NCI-H524 (cell line): ENCODE results near the gene RNF157.

ENCODE experiments used
- DNase-seq, 2 experiments: peaks; one replicate each; lab custom pipeline; 2025; lab: John Stamatoyannopoulos, UW

Gene RNF157

DNA sequence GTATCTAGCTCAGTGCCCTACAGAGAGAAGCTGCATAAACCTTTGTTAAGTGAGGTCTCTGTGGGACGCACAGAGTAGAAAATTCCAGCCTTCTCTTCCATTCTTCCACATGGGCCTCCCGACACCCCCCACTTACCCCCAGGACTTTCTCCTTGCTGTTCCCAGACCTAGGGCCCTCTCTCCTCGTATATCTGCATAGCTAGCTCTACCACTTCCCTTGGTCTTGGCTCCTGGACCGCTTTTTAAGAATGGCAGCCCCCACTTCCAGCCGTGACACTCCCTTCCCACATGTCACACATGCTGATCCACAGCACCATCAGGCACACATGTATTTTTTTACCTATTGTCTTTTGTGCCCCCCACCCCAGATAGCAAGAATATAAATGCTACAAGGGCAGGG is 82.5 kb downstream of the RNF157 start:
- no peak for DNase-seq

DNA sequence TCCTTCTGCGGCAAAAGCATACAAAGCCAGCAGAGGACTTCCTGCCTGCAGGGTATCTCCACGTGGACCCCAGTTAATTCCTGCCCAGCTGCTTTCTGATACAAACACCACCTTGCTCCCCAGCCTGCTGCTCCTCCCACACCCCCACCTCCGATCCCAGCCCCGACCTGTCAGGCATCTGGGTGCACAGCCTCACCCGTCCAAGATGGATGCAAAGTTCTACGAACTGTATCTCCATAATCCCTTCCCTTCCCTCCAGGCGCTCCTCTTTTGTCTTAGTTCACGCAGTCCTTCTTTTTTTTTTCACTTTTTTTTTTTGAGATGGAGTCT is 83.7 kb downstream of the RNF157 start:
- peak in 1 of 2 experiments; percentile 31 for DNase-seq

DNA sequence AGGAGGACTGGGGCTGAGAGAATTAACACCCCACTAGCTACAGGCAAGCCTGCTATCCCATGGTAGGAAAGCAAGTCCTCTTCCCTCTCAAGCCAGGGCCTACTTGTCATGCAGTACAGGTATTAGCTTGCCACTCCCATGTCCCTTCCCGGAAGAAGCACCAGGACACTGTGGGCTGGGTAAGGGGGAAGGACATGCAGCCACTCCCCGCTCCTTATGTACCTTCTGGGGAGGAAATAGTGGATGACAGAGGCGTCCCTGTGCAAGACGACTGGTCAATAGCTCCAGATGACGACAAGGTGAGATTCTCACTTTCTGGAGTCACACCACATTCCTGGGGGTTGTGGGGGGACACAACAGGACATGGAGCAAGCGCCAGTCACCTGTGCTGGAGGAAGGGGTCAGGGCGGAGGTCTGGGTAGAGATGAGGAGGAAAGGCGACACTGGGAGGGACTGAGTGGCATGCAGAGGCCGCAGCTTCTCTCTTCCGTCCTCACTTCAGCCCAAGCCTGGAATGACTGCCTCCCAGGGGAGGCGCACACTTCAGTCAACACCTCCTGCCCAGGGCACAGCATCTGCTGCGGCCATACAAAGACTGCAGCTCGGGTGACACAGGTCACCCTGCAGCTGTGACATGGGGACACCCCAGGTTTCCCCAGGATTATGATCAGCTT is 84.2 kb downstream of the RNF157 start:
- DNase-seq: peak in 1 of 2 experiments; percentile 80

DNA sequence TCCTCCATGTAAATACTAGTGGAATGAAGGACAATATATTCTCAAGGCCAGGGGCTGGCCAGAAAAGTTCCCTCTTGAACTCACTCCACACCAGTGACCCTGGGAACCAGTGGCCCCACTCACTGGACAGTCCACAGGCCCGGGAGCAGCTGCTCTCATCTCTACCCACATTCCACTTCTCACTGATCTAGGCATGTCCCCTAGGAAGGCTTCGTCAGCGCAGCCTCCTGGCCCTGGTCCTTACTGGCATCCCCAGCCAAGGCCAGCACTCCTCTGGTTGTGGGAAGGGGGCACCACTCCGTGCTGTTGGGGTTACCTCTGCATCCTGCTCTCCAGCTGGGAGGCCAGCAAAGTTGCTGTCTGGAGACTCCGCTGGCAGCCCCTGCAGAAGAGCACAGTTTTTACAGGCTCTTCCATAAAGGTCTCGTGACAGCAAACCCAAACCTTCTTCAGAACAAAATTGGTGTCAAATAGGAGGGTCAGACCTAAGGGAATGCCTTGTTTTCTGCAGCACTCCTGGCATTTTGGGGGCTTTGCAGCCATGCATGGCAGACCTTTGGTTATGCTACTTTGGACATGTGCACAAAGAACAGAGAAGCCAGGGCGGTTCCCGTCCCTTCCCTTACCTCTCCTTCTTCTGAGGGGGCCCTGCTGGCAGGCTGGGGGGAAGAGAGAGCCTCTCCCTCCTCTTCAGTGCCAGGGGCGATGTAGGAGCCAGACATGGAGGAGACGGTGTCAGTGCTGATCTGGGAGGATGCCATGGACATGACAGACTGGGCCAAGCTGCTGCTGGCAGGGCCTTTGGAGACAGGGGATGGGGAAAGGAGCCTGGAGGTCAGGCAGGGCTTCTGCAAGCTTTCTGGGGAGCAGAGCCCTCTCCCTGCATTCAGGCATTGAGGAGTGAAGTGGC is 85.1 kb downstream of the RNF157 start:
- no peak for DNase-seq

DNA sequence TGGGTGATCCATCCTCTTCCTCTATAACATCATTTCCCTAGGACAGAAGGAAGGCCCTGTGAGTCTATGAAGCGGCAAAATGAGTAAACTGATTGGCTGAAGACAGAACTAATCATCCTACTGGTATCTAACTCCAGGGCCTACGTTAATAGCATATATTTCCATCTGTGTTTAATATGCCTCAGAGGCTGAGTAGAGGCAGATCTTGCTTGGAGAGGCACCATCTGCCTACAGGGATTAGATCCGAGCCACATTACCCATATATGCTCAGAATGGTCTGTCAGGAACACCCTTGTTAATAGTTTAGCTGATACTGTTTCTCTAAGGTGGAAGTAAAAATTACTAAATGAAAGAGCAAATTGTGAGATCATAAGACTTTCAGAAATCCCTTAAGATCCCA is 86.0 kb downstream of the RNF157 start:
- DNase-seq: peak; percentile 88 to 97

DNA sequence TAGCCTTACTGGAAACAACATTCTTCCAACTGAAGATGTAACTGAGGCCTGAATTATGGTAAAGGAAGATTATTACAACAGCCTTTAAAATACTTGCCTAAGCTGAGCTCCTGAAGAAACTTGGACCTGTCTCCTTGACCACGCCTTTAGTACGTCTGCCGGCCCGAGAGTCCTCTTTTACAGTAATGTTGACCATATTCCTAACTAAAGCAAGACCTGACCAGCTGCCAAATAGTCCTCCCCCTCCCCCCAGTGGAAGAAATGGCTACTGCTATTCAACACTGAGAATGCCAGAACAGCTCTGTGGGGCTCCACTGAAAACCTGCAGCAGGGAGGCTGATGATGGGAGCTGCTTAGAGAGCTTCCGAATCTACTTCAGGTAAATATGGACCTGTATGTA is 86.7 kb downstream of the RNF157 start:
- DNase-seq: peak in 1 of 2 experiments; percentile 24

DNA sequence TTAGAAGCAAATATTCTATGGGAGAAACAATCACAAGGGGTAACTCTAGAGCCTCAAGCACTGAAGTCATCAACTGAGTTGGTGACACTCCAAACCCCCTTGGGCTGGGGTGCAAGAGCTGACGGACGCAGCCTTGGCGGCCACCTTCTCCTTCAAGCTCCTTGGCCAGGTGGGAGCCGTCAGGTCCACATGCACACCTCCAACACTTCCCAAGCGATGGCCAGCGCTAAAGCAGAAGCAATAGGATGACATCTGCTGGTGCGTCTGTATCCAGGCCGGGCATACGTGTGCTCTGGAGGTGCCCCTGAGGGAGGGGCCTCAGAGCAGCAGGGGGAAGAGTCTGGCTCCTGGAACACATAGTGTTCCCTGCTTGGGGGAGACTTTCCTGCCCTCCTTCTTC is 87.1 kb downstream of the RNF157 start:
- DNase-seq: no peak

DNA sequence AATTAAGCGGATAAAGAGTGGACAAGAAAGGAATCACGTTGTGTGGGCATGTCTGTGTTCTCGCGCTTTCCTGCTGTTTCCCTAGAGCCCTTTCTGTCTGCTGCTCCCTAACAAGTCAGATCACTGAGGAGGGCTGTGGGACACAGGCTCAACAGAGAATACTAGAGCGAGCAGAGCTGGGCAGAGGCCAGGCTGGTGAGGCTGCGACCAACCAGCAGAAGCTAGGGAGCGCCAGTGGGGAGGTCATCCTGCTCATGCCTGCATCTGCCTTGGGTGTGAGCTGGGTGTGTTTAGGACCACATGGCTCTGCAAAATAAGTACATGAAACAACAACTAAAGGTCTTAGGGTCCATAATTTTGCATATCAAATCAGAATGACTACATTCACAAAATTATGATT is 87.7 kb downstream of the RNF157 start:
- DNase-seq: no peak

DNA sequence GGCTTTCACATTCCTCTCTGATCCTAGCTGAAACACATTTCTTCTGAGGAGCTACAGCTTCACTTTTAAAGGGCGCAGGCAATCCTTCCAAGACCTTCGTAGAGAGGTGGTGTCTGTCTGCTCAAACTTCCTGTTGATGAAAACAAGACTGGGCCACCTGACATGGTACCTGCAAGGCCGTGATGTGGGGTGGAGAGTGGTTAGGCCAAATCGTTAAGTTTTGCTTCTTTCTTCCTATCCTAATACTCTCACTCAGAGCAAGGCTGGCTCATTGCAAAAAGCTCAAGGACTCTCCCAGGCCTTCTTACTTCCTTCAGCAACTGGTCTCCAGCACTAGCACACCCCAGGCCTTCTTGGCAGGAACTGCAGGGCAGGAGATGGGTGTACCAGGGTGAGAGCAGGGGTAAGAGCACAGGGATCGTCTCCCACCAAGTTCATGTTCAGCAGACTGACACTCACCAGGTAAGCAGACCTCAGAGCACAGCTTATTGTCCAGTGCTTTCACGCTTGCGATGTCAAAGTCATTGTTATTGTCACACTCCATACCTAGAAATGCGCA is 88.3 kb downstream of the RNF157 start:
- DNase-seq: no peak

DNA sequence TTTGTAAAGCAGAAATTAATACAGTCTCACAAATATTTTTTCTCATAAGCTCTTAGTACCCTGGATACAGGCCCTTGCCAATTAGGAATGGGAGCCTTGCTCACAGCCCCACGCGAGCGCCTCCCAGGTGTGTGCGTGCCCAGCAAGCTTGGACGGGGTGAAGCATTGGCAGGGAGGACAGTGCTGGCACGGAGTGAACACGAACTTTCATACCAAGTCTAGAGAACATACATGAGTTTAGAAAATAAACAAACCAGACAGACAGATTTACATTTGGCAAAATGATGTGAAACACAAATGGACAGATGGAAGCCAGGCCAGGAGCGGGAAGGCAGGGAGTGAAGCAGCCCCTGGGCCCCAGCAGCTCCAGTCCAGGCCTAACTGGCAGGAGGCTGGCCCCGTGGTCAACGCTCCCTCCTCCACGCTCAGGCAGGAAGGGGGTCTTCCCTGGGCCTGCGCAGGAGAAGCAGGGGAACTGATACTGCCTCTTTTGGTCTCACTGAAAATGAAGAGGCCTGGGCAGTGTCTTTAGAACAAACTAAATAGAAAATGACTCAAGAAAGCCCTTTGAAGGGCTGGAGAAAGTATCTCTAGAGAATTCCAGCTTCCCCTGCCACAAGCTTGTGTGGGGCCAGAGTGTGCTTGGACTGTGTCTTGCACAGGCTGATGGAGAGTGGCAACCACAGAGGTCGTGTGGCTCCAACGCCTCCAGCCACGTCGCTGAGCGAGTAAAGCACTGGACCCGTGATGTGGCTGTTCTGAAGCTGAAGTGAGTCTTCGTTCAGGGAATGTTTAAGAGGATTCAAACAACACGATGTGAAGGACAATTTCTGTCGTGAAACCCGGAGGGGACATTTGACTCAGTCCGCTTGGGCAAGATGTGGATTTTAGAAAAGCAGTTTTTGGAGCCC is 89.3 kb downstream of the RNF157 start:
- no peak for DNase-seq

DNA sequence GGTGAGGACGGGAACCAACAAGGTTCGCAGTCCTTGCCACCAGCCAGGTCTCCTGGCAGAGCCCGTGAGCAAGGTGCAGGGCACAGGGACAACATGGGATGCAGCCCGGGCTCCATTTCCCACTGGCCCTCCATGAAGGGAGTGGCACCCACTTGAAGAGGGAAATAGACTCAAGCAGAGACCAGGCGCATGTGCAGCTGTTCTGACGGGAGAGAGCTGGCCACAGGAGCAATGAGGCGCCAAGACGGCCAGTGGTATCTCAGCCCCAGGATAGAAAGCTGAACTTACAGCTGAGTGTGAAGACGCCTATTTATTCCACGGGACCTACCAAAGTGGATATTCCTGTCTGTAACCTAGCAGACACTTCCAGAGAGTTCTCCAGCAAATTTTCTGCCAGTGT is 91.1 kb downstream of the RNF157 start:
- no peak for DNase-seq

DNA sequence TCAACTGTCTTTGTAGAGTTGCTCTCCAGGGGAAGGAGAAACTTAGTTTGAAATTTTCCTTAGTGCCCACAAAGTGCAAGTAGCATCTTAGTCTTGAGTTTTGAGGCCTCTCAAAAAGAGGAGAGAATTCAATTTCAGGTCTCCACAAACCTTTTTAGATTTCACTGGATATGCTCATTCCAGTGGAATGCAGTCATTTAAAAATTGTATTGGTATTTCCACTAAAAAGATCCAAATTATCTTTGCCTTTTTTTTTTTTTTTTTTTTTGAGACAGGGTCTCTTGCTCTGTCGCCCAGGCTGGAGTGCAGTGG is 92.3 kb downstream of the RNF157 start:
- no peak for DNase-seq

DNA sequence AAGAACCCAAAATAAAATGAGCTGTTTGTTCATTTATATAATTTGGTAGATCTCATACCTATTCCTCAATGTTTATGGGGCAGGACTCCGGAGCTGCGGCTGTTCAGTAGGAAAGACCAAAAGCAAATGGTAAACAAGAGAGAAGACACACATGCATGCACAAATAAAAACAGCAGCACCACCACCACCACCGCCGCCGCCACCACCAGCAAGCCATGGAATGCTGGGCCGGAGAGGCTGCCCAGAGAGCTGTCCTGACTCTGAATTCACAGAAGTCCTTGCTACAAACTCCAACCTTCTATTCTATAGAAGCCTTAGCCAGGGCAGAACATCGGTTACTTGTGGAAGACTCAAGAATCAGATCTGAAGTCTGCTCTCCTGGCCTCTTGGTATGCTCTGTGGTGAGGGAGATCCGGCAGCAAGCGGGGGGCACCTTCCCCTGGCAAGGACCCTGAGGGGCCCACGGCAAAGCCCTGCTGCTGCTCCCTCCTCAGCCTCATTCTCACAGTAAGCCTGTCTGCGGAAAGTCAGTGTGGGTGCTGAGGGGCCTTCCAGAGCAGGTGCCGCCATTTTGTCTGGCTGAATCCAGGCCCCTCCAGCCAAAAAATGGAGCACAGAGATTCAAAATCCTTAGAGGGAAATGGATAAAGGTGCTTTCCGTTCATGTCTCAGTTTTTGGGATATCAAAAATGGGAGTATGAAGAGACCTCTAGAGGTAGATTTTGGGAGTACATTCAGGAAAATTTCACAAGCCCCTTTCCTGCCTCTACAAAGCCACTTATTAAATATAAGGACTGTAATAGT is 92.9 kb downstream of the RNF157 start:
- DNase-seq: peak; percentile 24 to 54

DNA sequence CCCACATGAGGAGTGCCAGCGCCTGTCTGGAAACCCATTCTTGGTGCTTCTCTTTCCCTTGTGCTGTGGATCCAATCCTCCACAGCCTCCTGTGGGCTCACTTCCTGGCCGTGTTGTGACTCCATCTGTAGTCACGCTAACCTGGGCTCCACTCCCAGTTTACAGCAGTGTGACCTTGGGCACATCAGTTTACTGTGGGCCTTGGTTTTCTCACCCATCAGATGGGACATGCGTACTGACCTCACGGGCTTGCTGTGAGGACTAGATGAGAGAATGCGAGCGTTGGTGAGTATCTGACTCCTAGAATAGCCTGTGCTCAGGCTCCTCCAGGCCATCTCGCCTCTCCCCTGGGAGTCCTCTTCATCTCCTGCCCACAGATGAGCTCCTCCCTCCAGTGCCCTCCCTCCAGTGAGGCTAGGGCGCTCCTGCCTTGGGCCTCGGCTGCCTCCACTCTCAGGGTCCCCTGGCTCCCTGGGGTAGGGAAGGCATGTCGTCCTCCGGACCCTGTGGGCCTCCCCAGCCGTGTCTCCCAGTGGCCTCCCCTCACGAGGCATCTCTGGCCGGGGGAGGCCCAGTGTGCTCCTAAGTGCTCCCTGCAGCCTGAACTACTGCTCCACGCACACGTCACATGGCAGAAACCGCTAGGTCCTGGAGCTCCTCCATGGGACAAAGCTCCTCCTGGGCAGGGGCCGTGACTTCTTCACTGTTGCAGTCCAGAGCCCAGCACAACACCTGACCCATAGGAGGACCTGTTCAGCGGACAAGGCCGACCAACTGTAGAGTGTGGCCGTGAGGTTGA is 94.0 kb downstream of the RNF157 start:
- DNase-seq: no peak

DNA sequence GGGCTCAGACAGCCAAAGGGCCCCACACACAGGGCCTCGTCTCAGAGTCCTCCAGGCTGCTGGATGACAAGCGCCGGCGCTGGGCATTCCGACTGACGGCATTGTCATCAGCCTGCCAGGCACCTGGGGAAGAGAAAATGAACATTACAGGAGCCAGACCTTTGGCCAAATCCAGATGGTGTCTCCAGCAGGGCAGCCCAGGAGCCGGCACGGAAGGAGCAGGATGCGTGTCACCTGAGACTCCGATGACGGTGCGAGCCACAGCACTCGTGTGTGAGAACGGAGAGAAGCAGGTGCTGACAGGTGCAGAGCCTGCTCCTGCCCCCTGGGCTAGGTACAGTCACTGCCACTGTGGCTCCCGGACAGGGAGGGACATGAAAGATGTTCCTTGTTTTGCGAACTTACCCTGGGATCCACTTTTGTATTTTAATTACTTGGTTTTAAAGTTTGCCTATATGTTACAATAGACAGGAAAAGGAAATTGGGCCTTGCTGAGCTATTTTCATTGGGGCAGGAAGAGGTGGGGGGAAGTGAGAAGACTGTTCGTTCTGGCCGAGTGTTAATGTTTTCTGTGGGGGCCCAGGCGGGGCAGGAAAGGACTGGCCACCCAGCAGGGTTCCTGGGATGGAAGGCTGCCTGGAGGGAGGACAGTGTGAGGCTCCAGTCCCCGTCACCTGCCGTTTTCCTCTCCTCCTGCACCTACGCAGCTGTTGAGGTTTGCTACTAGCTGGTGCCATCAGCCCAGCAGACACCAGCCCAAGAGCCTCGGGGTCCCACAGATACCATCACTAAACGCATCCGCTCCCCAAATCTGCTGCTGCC is 94.9 kb downstream of the RNF157 start:
- DNase-seq: no peak

DNA sequence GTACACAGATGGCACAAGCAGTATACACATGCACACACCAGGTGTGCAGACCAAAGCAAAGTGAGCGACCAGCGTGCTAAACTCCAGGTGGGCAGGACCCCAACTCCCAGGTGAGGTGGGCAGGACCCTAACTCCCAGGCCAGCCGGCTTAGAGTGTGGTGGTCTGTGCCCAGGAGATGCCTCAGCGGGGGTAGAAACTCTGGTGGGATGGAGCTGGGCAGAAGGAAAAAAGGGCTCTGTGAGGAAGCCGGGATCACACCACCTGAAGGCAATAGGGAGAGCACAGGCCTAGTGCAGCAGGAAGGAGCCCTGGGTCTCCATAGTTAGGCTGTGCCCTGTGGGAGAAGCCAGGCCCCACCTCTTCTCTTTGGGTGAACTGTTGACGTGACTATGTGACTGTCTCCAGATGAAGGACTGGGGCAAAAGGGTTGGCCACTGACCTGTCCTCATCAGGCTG is 97.7 kb downstream of the RNF157 start:
- DNase-seq: no peak

DNA sequence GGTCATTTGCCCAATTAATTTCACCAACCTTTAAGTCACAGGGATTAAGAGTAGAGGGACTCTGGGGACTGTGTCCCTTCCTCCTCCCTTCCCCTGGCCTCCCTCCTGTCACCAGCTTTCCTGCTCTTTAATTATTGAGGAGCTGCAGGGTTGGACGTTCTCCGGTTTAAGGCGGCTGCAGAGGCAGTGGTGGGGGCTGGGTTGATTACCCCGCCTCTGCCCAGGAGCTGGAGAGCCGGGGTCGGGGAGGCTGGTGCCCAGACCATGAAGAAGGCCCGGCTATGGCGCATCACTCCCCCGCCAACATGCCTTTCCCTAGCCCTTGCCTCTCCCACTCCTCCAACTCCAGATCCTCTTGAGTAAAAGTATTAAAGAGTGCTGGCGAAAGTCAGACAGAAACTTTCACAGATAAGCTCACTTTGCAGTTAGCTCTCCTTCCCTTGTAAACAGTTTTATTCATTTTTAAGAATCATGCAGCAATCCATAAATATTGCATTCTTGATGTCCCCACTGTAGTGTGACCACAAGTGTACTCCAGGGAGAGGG is 98.2 kb downstream of the RNF157 start:
- peak in 1 of 2 experiments; percentile 79 for DNase-seq

DNA sequence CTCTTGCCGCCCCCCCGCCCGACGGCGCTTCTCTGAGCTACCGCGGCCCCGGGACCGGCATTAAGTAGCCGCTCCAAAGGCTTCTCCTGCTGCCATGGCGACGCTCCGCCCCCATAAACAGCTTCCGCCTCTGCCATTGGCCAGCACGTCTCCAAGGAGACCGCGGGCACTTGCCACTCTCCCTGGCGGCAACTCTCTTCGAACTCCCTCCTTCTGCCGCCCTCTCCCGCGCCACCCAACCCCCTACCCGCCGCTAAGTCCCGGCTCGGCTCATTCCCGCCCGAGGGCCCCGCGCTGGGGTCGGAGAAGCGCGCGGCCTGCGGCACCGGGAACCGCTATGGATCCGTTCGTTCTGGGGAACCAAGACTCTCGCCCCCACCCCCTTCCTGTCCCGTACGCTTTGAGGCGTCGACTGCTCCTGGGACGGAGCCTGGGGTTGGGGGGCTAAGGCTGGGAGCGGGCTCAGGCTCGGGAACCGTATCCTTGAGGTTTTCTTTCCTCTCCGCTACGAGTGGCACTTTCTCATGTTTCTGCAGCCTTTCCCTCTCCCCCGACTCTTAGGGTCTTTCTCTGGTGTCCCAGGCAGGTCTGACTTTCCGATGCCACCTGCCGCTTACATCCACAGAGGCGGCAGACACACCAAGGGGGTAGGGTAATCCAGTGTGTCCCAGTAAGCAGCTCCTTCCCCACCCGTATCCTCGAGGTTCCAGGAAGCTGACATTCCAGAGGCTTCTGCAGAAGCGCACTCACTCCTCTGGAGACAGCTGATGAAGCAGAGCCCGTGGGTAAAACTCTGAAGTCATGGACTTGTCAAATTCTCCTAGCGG is 98.9 kb downstream of the RNF157 start, which contains the start of gene FOXJ1:
Gene FOXJ1, minus strand, starts transcription at position 34 of the 827 bp plus-strand sequence. CDS start 850 bp downstream, outside the sequence.
- peak; percentile 99 for DNase-seq
